ENCODE data around the gene MEGF11.

DNA sequence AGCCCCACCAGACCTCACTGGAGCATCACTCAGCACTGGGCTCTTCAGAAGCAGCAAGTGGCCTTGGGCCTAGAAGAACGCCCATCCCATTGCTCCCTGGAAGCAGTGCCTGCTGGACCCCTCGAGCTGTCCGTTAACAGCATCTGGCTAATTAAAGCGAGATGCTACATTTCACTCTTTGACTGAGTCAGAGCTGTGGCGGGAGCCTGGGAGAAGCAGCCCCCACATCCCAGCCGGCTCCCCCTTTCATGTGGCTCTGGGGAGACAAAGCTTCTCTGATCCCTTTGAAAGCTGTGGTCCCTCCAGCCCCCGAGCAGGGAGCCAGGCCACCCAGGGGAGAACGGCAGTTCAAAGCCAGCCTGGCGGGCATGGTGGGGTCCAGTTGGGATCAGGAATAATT, 103.7 kb downstream of the MEGF11 start:
- TF ChIP-seq POLR2AphosphoS5 (IDR thresholded peaks at IDR 0.05; ENCODE audit: insufficient read depth in 1 of 2, low read depth in 1 of 2): no peak
- TF ChIP-seq, protein P1, sequence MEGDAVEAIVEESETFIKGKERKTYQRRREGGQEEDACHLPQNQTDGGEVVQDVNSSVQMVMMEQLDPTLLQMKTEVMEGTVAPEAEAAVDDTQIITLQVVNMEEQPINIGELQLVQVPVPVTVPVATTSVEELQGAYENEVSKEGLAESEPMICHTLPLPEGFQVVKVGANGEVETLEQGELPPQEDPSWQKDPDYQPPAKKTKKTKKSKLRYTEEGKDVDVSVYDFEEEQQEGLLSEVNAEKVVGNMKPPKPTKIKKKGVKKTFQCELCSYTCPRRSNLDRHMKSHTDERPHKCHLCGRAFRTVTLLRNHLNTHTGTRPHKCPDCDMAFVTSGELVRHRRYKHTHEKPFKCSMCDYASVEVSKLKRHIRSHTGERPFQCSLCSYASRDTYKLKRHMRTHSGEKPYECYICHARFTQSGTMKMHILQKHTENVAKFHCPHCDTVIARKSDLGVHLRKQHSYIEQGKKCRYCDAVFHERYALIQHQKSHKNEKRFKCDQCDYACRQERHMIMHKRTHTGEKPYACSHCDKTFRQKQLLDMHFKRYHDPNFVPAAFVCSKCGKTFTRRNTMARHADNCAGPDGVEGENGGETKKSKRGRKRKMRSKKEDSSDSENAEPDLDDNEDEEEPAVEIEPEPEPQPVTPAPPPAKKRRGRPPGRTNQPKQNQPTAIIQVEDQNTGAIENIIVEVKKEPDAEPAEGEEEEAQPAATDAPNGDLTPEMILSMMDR (IDR thresholded peaks at IDR 0.05): no peak
- TF ChIP-seq POLR2A (IDR thresholded peaks at IDR 0.05): no peak
